ENCODE data around the gene SEBOX. TPM values are rescaled to one million over a fixed set of nuclear protein-coding genes. Genes with fewer than 3 reads are reported as not detected.

SEBOX gene
- polyA plus RNA-seq, 1 experiment = not detected

DNA sequence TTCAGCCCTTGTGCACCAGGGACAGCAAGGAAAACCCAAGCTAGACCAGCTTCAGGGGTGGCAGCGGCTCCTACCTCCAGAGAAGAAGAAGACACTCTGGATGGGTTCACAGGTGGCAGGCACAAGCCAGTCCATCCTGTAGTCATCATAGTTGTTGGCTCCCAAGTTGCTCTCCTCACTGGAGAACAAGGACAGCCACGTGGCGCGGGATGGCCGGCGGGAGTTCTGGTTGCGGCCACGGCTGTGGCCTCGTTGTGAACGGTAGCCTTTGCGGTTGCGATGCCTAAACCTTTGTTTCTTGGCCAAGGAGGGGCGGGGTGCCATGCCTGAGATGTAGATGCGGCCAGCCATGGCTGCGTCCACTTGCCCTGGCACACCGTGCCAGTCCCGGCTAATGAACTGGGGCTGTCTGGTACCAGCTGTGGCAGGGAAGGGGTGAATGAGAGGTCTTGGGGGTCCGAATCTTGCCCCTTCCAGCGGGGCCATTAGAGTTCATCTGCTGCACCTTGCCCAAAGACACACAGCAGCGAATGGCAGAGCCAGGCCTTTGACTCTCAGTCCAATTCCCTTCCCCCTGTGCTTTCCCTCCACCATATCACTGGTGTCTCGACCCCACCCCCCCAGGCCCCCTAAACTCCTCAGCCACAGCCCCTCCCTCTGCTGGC, 2.8 kb upstream of the SEBOX start:
- H3K27ac ChIP-seq (ENCODE audit: low read depth, low read length) = no peak overlapping the region
- no peaks in the 10 kb centered on the region for H3K27me3 ChIP-seq (ENCODE audit: control insufficient read depth, insufficient read depth, low read length)
- no peaks in the 10 kb centered on the region; the same call in 1 of the 2 replicates for H3K9me3 ChIP-seq (ENCODE audit: control insufficient read depth, insufficient read depth, low read length)
- DNase-seq (ENCODE audit: low read depth, low spot score) = no peak
- TF ChIP-seq, protein P1, sequence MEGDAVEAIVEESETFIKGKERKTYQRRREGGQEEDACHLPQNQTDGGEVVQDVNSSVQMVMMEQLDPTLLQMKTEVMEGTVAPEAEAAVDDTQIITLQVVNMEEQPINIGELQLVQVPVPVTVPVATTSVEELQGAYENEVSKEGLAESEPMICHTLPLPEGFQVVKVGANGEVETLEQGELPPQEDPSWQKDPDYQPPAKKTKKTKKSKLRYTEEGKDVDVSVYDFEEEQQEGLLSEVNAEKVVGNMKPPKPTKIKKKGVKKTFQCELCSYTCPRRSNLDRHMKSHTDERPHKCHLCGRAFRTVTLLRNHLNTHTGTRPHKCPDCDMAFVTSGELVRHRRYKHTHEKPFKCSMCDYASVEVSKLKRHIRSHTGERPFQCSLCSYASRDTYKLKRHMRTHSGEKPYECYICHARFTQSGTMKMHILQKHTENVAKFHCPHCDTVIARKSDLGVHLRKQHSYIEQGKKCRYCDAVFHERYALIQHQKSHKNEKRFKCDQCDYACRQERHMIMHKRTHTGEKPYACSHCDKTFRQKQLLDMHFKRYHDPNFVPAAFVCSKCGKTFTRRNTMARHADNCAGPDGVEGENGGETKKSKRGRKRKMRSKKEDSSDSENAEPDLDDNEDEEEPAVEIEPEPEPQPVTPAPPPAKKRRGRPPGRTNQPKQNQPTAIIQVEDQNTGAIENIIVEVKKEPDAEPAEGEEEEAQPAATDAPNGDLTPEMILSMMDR (IDR thresholded peaks at IDR 0.05; ENCODE audit: low read depth, low read length) = no peak
- CTCF ChIA-PET = interaction anchor here (1.1 kb wide), 1 partner anchor 10 kb away, joined by 4 read pairs; the partner anchor contains the start of gene POLDIP2
- POLR2A ChIA-PET = interaction anchor here (1.4 to 1.6 kb wide), 2 partner anchors 10 to 32 kb away, joined by 4 to 5 read pairs; partner anchors contain the start of genes IFT20, POLDIP2 and TNFAIP1
- no peak overlapping the region for H3K4me3 ChIP-seq (ENCODE audit: low read depth, low read length)

DNA sequence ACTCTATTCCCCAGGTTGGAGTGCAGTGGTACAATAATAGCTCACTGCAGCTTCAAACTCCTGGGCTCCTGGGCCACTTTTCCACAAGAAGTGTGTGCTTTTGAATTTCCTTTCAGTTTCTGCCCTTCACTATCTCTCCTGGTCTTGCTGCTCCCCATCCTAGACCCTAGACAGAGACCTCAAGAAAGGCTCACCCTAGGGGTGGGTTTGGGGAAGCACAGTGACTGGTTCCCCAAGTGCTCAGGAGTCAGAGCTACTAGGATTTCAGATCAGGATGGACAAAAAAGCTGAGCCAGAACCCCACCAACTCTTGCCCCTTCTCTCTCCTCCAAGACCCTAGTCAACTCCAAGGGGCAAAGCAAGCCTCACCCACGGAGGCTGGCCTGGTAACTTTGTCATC, 1.6 kb upstream of the SEBOX start:
- no peak overlapping the region for H3K27ac ChIP-seq (ENCODE audit: low read depth, low read length)
- no peak overlapping the region for H3K4me3 ChIP-seq (ENCODE audit: low read depth, low read length)
- ChIA-PET CTCF (interaction anchor here (1.1 kb wide), 1 partner anchor 9 kb away, joined by 4 read pairs; the partner anchor contains the start of gene POLDIP2), POLR2A (interaction anchor here (0.7 to 1.6 kb wide), 2 partner anchors 31 to 201 kb away, joined by 3 to 4 read pairs; partner anchors contain the start of genes IFT20 and TNFAIP1)
- H3K9me3 ChIP-seq (ENCODE audit: control insufficient read depth, insufficient read depth, low read length) = no peaks in the 10 kb centered on the region; the same call in 1 of the 2 replicates
- TF ChIP-seq, protein P1 (IDR thresholded peaks at IDR 0.05; ENCODE audit: low read depth, low read length) = no peak
- no peak for DNase-seq (ENCODE audit: low read depth, low spot score)
- H3K27me3 ChIP-seq (ENCODE audit: control insufficient read depth, insufficient read depth, low read length) = no peaks in the 10 kb centered on the region

DNA sequence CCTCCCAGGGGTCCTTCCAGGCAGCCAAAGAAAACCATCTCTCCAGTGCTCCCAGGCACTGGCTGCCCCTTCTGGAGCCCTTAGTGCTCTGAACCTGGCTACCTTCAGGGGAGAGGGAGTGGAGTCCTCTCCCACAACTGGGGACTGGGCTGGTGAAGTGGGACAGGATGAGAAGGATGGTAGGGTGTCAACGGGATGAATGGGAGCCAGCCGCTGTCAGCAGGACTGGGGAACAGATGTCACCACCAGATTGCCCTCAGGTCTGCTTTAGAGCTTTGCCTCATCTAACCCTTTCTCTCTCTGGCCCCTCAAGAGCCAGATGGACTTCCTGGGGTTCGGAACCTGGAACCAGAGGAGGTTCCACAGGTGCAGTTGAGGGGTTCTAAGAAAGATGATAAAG, 488 bp upstream of the SEBOX start:
- Histone ChIP-seq H3K4me3 (ENCODE audit: low read depth, low read length) (no peak overlapping the region), H3K27ac (ENCODE audit: low read depth, low read length) (no peak overlapping the region), H3K9me3 (ENCODE audit: control insufficient read depth, insufficient read depth, low read length) (no peaks in the 10 kb centered on the region), H3K27me3 (ENCODE audit: control insufficient read depth, insufficient read depth, low read length) (no peaks in the 10 kb centered on the region)
- POLR2A ChIA-PET = no interaction called here
- TF ChIP-seq, protein P1 (IDR thresholded peaks at IDR 0.05; ENCODE audit: low read depth, low read length) = no peak
- DNase-seq (ENCODE audit: low read depth, low spot score) = no peak
- CTCF ChIA-PET = no interaction called here

DNA sequence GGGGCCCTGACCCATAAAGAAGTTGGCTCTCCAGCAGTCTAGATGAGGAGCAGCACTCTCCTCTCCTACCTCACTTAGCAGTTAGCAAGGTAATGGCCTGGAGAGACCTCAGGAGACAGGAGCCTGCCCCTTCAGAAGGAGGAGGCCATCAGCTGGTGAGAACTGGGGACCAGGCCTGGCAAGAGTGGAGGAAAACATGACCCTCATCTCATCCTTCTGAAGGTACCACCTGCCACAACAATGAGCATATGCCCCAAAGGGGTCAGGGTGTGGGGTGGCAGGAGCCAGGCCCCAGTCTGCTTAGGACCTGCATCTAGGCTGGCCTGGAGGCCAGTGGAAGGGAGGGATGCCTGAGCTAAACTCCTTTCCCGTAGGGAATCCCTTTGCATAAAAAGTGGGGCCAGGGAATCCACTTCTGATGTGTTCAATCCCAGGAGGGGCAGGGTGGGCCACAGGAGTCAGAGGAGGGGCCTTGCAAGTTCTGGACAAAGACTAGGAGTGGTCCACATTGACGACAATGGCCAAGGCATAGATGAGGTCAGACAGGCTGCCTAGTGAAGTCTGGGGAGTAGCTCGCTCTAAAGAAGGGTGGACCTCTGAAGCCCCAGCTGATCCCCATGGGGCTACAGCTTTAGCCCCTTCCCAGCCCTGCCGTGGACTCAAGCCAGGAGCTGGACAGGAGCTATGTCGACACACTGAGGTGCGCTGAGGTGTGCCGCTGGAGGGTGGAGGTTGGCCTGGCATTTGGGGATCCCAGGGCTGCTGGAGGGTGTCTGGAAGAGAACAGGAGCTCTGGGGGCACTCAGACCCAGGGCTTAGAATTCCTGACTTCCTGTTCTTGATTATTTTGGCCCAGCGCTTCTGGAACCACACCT, 986 bp downstream of the SEBOX start:
- CTCF ChIA-PET = no interaction called here
- POLR2A ChIA-PET = no interaction called here
- Histone ChIP-seq H3K4me3 (ENCODE audit: low read depth, low read length) (no peak overlapping the region), H3K9me3 (ENCODE audit: control insufficient read depth, insufficient read depth, low read length) (no peaks in the 10 kb centered on the region), H3K27ac (ENCODE audit: low read depth, low read length) (no peak overlapping the region), H3K27me3 (ENCODE audit: control insufficient read depth, insufficient read depth, low read length) (no peaks in the 10 kb centered on the region)
- no peak for DNase-seq (ENCODE audit: low read depth, low spot score)
- TF ChIP-seq, protein P1 (IDR thresholded peaks at IDR 0.05; ENCODE audit: low read depth, low read length) = no peak

DNA sequence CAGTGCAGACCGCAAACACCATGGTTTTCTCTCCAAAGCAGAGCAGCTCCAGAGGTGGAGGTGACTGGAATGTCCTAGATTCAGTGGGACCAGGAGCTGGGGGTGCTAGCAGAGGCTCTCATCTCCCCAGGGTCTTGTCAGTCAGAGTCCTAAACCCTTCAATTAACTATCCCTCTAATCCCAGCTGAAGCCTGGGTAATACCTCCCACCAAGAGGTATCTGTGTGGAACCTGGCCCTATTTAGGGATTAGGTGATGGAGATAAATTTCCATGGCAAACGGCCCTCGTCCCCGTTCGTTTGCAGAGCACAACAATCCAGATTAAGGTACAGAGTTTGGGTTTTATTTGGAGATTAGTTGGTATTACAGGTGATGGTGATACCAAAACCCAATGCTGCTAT, 1.8 kb downstream of the SEBOX start:
- H3K27ac ChIP-seq (ENCODE audit: low read depth, low read length) = no peak overlapping the region
- no peak for DNase-seq (ENCODE audit: low read depth, low spot score)
- no peaks in the 10 kb centered on the region for H3K9me3 ChIP-seq (ENCODE audit: control insufficient read depth, insufficient read depth, low read length)
- H3K4me3 ChIP-seq (ENCODE audit: low read depth, low read length) = no peak overlapping the region
- TF ChIP-seq, protein P1 (IDR thresholded peaks at IDR 0.05; ENCODE audit: low read depth, low read length) = no peak
- POLR2A ChIA-PET = no interaction called here
- no peaks in the 10 kb centered on the region for H3K27me3 ChIP-seq (ENCODE audit: control insufficient read depth, insufficient read depth, low read length)
- CTCF ChIA-PET = no interaction called here
